LNCAP (cell line): ENCODE results near the gene USP40.

ENCODE experiments used
- CTCF ChIP-seq: fragments of 450-650 bp; IDR thresholded peaks from 2 replicates; pipeline ENCODE4 v1.5.1; 2017; ENCODE audit warnings: mild to moderate bottlenecking

The USP40 gene

DNA sequence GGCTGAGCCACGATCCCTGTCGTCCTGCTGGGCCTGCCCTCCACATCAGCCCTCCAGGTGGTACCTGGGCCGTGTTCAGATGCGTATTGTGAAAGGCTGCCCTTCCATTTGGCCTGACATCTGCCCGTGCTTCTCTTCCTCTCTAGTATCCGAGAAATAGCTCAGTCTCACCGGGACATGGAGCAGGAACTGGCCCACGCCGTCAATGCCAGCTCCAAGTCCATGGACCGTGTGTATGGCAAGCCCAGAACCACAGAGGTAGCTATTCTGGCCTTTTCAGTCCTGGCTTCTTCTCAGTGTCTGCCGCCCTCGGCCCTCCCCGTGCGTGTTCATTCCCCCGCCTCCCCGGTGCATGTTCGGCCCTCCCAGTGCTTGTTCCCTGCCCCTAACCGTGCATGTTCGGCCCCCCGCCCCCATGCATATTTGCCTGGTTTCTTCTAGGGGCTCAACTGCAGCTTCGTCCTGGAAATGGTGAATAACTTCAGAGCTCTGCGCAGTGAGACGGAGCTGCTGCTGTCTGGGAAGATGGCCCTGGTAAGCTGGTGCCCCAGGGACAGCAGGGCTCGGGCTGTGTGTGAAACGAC is 104.3 kb downstream of the USP40 start:
- TF ChIP-seq CTCF: no peak

DNA sequence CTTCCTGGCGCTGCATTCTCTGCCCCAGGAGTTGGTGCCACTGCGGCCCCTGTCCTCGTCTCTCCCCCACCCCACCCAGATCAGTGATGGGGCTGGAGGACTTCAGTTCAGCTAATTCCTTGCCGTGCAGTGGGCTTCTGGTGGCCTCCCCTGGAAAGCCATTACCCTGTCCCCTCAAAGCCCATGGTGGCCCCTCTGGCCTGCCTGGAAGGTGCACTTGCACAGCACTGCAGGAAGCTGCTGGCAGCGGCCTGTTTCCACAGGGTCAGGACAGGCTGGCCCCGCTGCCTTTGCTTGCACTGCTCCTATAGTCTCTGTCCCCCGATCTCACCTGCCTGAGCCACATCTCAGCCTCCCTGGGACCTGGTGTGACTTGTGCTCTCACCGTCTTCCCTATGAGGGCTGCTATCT is 105.1 kb downstream of the USP40 start:
- no peak for TF ChIP-seq CTCF

- no peak for TF ChIP-seq CTCF
These were observed 105.7 kb downstream of the USP40 start for GRCh38 chr2:233460726-233461441.

DNA sequence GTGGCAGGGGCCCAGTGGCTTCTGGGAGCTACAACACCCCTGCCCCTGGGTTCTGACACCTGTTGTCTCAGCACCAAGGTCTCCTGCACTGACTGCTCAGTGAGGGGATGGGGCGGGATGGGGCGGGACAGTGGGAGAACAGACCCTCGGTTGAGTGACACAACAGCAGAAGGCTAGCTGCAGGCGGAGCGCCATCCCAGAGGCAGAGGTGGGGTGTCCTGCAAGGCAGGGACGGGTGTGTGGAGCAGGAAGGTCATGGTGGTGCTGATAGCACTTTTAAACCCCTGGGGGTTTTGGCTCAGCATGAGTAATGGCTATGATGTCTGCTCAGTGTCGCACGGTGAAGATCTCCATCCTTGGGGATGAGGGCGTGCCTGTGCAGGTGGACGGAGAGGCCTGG is 107.2 kb downstream of the USP40 start:
- TF ChIP-seq CTCF: no peak

DNA sequence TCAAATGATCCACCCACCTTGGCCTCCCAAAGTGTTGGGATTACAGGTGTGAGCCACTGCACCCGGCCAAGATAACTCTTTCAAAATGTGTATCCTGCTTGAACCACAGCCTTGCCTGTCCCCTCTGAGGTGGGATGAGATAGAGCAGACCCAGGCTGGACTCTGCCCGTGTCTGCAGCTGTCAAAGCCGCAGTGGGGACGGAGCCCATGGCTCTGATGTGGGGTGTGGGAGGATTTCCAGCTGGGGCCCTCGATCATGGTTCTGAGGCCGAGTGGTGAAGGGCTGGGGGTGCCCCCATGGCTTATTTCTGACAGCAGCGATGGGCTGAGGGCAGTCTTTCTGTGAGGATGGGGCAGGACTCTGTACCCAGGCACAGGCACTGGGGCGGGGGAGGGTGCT is 107.8 kb downstream of the USP40 start:
- no peak for TF ChIP-seq CTCF

DNA sequence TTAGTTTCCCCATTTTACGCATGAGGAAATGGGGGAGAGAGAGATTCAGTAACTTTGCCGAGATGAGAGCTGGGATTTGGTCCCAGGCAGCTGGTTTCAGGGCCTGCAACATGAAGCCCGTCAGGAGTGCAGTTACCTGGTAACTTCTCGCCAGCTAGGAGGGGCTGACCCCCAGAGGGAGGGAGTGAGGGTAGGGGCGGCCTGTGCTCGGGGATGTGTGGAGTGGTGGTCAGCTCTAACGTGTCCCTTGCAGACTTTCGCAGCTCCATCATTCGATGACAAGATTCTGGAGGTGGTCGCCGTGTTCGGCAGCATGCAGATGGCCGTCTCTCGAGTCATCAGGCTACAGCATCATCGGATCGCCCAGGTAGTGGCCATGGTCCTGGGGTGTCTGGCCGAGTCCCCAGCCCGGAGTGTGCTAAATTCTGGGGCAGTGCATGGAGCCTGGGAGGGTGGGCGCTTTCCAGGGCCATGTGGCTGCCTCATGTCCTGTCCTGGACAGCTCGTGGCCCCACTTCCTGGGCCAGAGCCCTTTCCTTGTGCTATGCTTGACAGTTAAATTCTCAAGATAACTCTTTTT is 108.5 kb downstream of the USP40 start:
- no peak for TF ChIP-seq CTCF

DNA sequence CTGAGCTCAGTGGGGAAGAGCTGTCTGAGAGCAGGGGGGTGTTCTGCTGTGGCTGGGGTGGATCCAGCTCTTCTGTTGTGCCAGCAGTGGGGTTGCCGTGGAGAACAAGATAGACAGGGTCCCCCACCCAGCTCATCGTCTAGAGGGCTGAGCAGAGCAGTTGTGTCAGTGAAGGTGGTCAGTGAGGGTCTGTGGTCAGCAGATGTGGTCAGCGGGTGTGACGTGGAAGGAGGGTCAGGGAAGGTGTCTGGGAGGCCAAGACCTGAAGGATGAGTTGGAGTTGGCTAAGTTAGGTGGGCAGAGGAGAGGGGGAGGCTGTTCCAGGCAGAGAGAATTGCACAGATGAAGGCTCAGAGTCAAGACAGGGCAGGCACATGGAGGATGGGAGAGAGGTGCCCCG is 109.2 kb downstream of the USP40 start:
- TF ChIP-seq CTCF: no peak
